HepG2 (cell line): ENCODE data around the gene KCNQ1OT1. TPM values are rescaled to one million over a fixed set of nuclear protein-coding genes. Genes with fewer than 3 reads are reported as not detected.

ENCODE experiments used
- DR1 ChIP-seq: sonication (generic); formaldehyde crosslinking; IDR thresholded peaks from 2 replicates; pipeline ENCODE4 v1.8.0; 2021; ENCODE audit warnings: mild to moderate bottlenecking, missing genetic modification reagents, inconsistent platforms
- ETV5 ChIP-seq: IDR thresholded peaks from 2 replicates; pipeline ENCODE4 v1.6.1; 2018; ENCODE audit warnings: missing biosample characterization, missing genetic modification reagents, inconsistent platforms, borderline replicate concordance
- HOXA3 ChIP-seq: sonication (generic); formaldehyde crosslinking; IDR thresholded peaks from 2 replicates; pipeline ENCODE4 v1.5.0; 2020; ENCODE audit warnings: missing genetic modification reagents
- MAZ ChIP-seq, 2 experiments: sonication (generic) in 1 of 2; formaldehyde crosslinking in 1 of 2; IDR thresholded peaks; 2 replicates each; pipeline versions ENCODE4 v1.5.0 to v1.6.1; 2012 to 2020; ENCODE audit warnings: low read depth in 2 of 2, mild to moderate bottlenecking in 2 of 2, borderline replicate concordance in 1 of 2, improper control_type of control experiment in 1 of 2, low read length in 1 of 2, missing genetic modification reagents in 1 of 2, moderate library complexity in 1 of 2
- PLSCR1 ChIP-seq: sonication (generic); formaldehyde crosslinking; IDR thresholded peaks from 2 replicates; pipeline ENCODE4 v1.5.0; 2020; ENCODE audit warnings: missing genetic modification reagents, mild to moderate bottlenecking, borderline replicate concordance
- POLR2A ChIP-seq, 2 experiments: IDR thresholded peaks; 2 replicates each; pipeline ENCODE4 v1.6.1; 2011; ENCODE audit warnings: low read depth in 2 of 2, low read length in 2 of 2, mild to moderate bottlenecking in 1 of 2, moderate library complexity in 1 of 2; ENCODE audit not compliant: insufficient read depth in 1 of 2
- SETDB1 ChIP-seq: sonication (generic); formaldehyde crosslinking; IDR thresholded peaks from 2 replicates; pipeline ENCODE4 v1.5.1; 2020; ENCODE audit warnings: missing genetic modification reagents, mild to moderate bottlenecking, borderline replicate concordance
- SIN3A ChIP-seq: IDR thresholded peaks from 2 replicates; pipeline ENCODE4 v1.6.1; 2011; ENCODE audit warnings: low read depth, mild to moderate bottlenecking, control low read depth, low read length, borderline replicate concordance
- SOX5 ChIP-seq: IDR thresholded peaks from 2 replicates; pipeline ENCODE4 v1.6.1; 2016; ENCODE audit warnings: borderline replicate concordance
- ZBED4 ChIP-seq: sonication (generic); formaldehyde crosslinking; IDR thresholded peaks from 2 replicates; pipeline ENCODE4 v1.4.0; 2020; ENCODE audit warnings: missing genetic modification reagents, borderline replicate concordance
- ZBTB34 ChIP-seq: sonication (generic); formaldehyde crosslinking; IDR thresholded peaks from 2 replicates; pipeline ENCODE4 v1.8.0; 2022; ENCODE audit warnings: mild to moderate bottlenecking, missing genetic modification reagents
- ZNF20 ChIP-seq: sonication (generic); formaldehyde crosslinking; IDR thresholded peaks from 2 replicates; pipeline ENCODE4 v1.4.0; 2020; ENCODE audit warnings: mild to moderate bottlenecking, moderate library complexity, missing genetic modification reagents
- ZNF329 ChIP-seq: sonication (generic); formaldehyde crosslinking; IDR thresholded peaks from 2 replicates; pipeline ENCODE4 v1.9.0; 2021; ENCODE audit warnings: low read depth, mild to moderate bottlenecking, missing genetic modification reagents
- ZNF414 ChIP-seq: sonication (generic); formaldehyde crosslinking; IDR thresholded peaks from 2 replicates; pipeline ENCODE4 v1.5.0; 2020; ENCODE audit warnings: missing genetic modification reagents
- ZNF512B ChIP-seq: sonication (generic); formaldehyde crosslinking; IDR thresholded peaks from 2 replicates; pipeline ENCODE4 v1.5.1; 2020; ENCODE audit warnings: missing genetic modification reagents, mild to moderate bottlenecking, borderline replicate concordance
- ZNF564 ChIP-seq: sonication (generic); formaldehyde crosslinking; IDR thresholded peaks from 2 replicates; pipeline ENCODE4 v1.8.1; 2023; ENCODE audit warnings: mild to moderate bottlenecking, missing genetic modification reagents
- ZNF577 ChIP-seq: sonication (generic); formaldehyde crosslinking; IDR thresholded peaks from 2 replicates; pipeline ENCODE4 v1.4.0; 2020; ENCODE audit warnings: mild to moderate bottlenecking, low read depth, missing genetic modification reagents, borderline replicate concordance
- ZNF672 ChIP-seq: sonication (generic); formaldehyde crosslinking; IDR thresholded peaks from 2 replicates; pipeline ENCODE4 v1.8.1; 2022; ENCODE audit warnings: missing genetic modification reagents
- ZSCAN31 ChIP-seq: sonication (generic); formaldehyde crosslinking; IDR thresholded peaks from 2 replicates; pipeline ENCODE4 v1.5.0; 2020; ENCODE audit warnings: low read depth, mild to moderate bottlenecking, missing genetic modification reagents
- polyA plus RNA-seq, 8 experiments: library from polyadenylated mRNA; depleted of rRNA in 3 of 8; stranded (reverse) in 7 of 8; unstranded in 1 of 8; fragments of >200 nt; fragmentation: Illumina TruSeq in 4 of 8; extraction: Trizol in 4 of 8; gene quantifications; 2 replicates each; pipeline versions ENCODE4 v1.2.1 to v1.2.3, GENCODE V29; 2011 to 2016; ENCODE audit warnings: low read depth in 4 of 8, missing spikeins in 1 of 8, mixed read lengths in 1 of 8; ENCODE audit not compliant: insufficient read depth in 1 of 8
- total RNA-seq, 5 experiments: library from RNA; depleted of rRNA; stranded (reverse); fragments of >200 nt; fragmentation: Illumina TruSeq; extraction: Trizol; gene quantifications; 2 replicates each; pipeline ENCODE4 v1.2.3, GENCODE V29; 2016; ENCODE audit warnings: low read depth in 1 of 5

KCNQ1OT1 gene
- total and polyA plus RNA-seq, 2 of the 13 experiments (the other 11 are each of a cell fraction or from before 2014, with no cell fraction given), result 1.3 to 18.9 TPM

- TF ChIP-seq ZNF512B (no peak), POLR2A (IDR thresholded peaks at IDR 0.05; ENCODE audit: insufficient read depth in 1 of 2, low read depth in 2 of 2, low read length in 2 of 2) (peak in 1 of 2 experiments; percentile 90; a peak in 2 of 4 replicates), ZBTB34 (CRISPR knock-in tag) (no peak), MAZ (IDR thresholded peaks at IDR 0.05; ENCODE audit: borderline replicate concordance, low read depth, low read length) (0 out of 2 replicates have a peak, but pooled peaks have one; percentile 32), MAZ (CRISPR knock-in tag; IDR thresholded peaks at IDR 0.05; ENCODE audit: low read depth) (peak; percentile 76; the same call in 1 of the 2 replicates), SETDB1 (CRISPR knock-in tag) (no peak), ZNF672 (CRISPR knock-in tag) (no peak), SIN3A (peak; percentile 68; the same call in 1 of the 2 replicates), ZNF564 (CRISPR knock-in tag) (peak; percentile 73; the same call in 1 of the 2 replicates), ZNF329 (CRISPR knock-in tag) (no peak), DR1 (CRISPR knock-in tag) (peak; percentile 71), ETV5 (CRISPR knock-in tag) (peak; percentile 98), ZBED4 (CRISPR knock-in tag) (peak; percentile 81), ZSCAN31 (CRISPR knock-in tag) (peak; percentile 83; the same call in 1 of the 2 replicates), PLSCR1 (CRISPR knock-in tag) (no peak), ZNF20 (CRISPR knock-in tag) (no peak), SOX5 (CRISPR knock-in tag) (peak; percentile 95), ZNF577 (CRISPR knock-in tag) (no peak), HOXA3 (CRISPR knock-in tag) (peak; percentile 81), ZNF414 (CRISPR knock-in tag) (peak; percentile 95)
These were observed 32.6 kb upstream of the KCNQ1OT1 start (continued) for GRCh38 chr11:2732261-2732939.
